H1 (cell line): ENCODE results near the gene MAGEA9. TPM values are rescaled to one million over a fixed set of nuclear protein-coding genes. Genes with fewer than 3 reads are reported as not detected.

Experiments
- CTCF ChIA-PET: fragments of 300-600 bp; sonication (Branson Sonifier 250); formaldehyde crosslinking; loops from one replicate; lab custom pipeline; 2021; ENCODE audit not compliant: partially characterized antibody; lab: Charles Lee
- POLR2A ChIA-PET: fragments of 300-600 bp; sonication (Branson Sonifier 250); formaldehyde crosslinking; loops from one replicate; lab custom pipeline; 2021; ENCODE audit warnings: inconsistent platforms; ENCODE audit not compliant: partially characterized antibody; lab: Charles Lee
- DNase-seq, 2 experiments: peaks; one replicate each; pipeline versions ENCODE4 v3.0.0 to v3.0.0-alpha.2; 2010 to 2022; ENCODE audit warnings: low spot score in 2 of 2, low read depth in 1 of 2, mixed read lengths in 1 of 2
- FAIRE-seq: peaks from 2 replicates; lab custom pipeline; 2011; peaks lifted over from hg19 to GRCh38; lab: Jason Lieb, UNC
- H2AFZ ChIP-seq: 2 replicates; pipeline ENCODE4 v1.8.1; 2012; ENCODE audit warnings: low read length, inconsistent platforms
- H2AK5ac ChIP-seq: 2 replicates; pipeline ENCODE4 v1.6.1; 2013; ENCODE audit warnings: low read depth, low read length
- H2BK120ac ChIP-seq: replicated peaks from 2 replicates; pipeline ENCODE3; 2013; ENCODE audit warnings: low read depth, low read length, inconsistent platforms
- H2BK12ac ChIP-seq: 2 replicates; pipeline ENCODE4 v1.6.1; 2013; ENCODE audit warnings: low read depth, low read length
- H2BK15ac ChIP-seq: 2 replicates; pipeline ENCODE4 v1.6.1; 2013; ENCODE audit warnings: low read length
- H2BK20ac ChIP-seq: 2 replicates; pipeline ENCODE4 v1.6.1; 2013; ENCODE audit warnings: low read length
- H2BK5ac ChIP-seq: 2 replicates; pipeline ENCODE4 v1.6.1; 2013; ENCODE audit warnings: low read depth, low read length
- H3K14ac ChIP-seq: 2 replicates; pipeline ENCODE4 v1.6.1; 2013; ENCODE audit warnings: inconsistent platforms; ENCODE audit not compliant: insufficient read length
- H3K18ac ChIP-seq: 2 replicates; pipeline ENCODE4 v1.6.1; 2013; ENCODE audit warnings: low read length; ENCODE audit errors: extremely low read depth
- H3K23ac ChIP-seq: 2 replicates; pipeline ENCODE4 v1.6.1; 2013; ENCODE audit warnings: inconsistent platforms; ENCODE audit not compliant: insufficient read length
- H3K23me2 ChIP-seq: 2 replicates; pipeline ENCODE4 v1.6.1; 2013; ENCODE audit warnings: low read depth, low read length
- H3K27ac ChIP-seq: 2 replicates; pipeline ENCODE4 v1.6.1; 2011; ENCODE audit warnings: low read depth, low read length, inconsistent platforms
- H3K27me3 ChIP-seq, 4 experiments: replicated peaks in 1 of 4; 1 replicate in 1 of 4; 2 replicates in 3 of 4; pipeline versions ENCODE4 v1.6.1 to v1.8.1; 2011 to 2013; ENCODE audit warnings: low read length in 3 of 4, mild to moderate bottlenecking in 3 of 4, inconsistent platforms in 2 of 4, mixed read lengths in 2 of 4, moderate library complexity in 1 of 4; ENCODE audit not compliant: control insufficient read depth in 3 of 4, insufficient read depth in 3 of 4; ENCODE audit errors: extremely low read depth in 1 of 4
- H3K36me3 ChIP-seq, 4 experiments: 2 replicates each; pipeline versions ENCODE4 v1.6.1 to v1.8.1; 2011 to 2013; ENCODE audit warnings: mild to moderate bottlenecking in 4 of 4, low read length in 3 of 4, moderate library complexity in 2 of 4, control low read depth in 1 of 4, inconsistent platforms in 1 of 4; ENCODE audit not compliant: insufficient read depth in 4 of 4, control insufficient read depth in 2 of 4
- H3K4ac ChIP-seq: replicated peaks from 2 replicates; pipeline ENCODE3; 2013; ENCODE audit warnings: low read length, low read depth, mixed read lengths, inconsistent platforms; ENCODE audit not compliant: insufficient read length
- H3K4me1 ChIP-seq, 4 experiments: replicated peaks in 1 of 4; 1 replicate in 1 of 4; 2 replicates in 3 of 4; pipeline versions ENCODE4 v1.6.1 to v1.8.1; 2011 to 2013; ENCODE audit warnings: low read length in 3 of 4, inconsistent platforms in 2 of 4, mixed read lengths in 1 of 4; ENCODE audit not compliant: insufficient read depth in 4 of 4, control insufficient read depth in 3 of 4
- H3K4me2 ChIP-seq, 2 experiments: 2 replicates each; pipeline versions ENCODE4 v1.6.1 to v1.8.1; 2011 to 2013; ENCODE audit warnings: low read depth in 2 of 2, low read length in 2 of 2, control low read depth in 1 of 2, inconsistent platforms in 1 of 2, mild to moderate bottlenecking in 1 of 2; ENCODE audit not compliant: insufficient read depth in 1 of 2
- H3K4me3 ChIP-seq, 4 experiments: fragments of 200-600, 300-600 bp in 1 of 4; sonication (generic), shearing (Covaris generic), sonication (Bioruptor Twin) in 1 of 4; 2 replicates each; pipeline versions ENCODE4 v1.5.1 to v1.8.1; 2011 to 2016; ENCODE audit warnings: low read length in 4 of 4, low read depth in 3 of 4, control low read depth in 2 of 4, inconsistent platforms in 2 of 4, mild to moderate bottlenecking in 2 of 4, mixed read lengths in 1 of 4, moderate library complexity in 1 of 4; ENCODE audit not compliant: insufficient read depth in 2 of 4; ENCODE audit errors: extremely low read depth in 1 of 4
- H3K56ac ChIP-seq: replicated peaks from 2 replicates; pipeline ENCODE3; 2013; ENCODE audit warnings: low read depth, mild to moderate bottlenecking, mixed read lengths, low read length, inconsistent platforms; ENCODE audit not compliant: insufficient read length
- H3K79me1 ChIP-seq: 2 replicates; pipeline ENCODE4 v1.6.1; 2013; ENCODE audit warnings: low read depth, low read length, control low read depth
- H3K79me2 ChIP-seq, 2 experiments: 2 replicates each; pipeline versions ENCODE4 v1.6.1 to v1.8.1; 2012 to 2013; ENCODE audit warnings: low read length in 2 of 2, mild to moderate bottlenecking in 2 of 2, inconsistent platforms in 1 of 2; ENCODE audit not compliant: insufficient read depth in 2 of 2, control insufficient read depth in 1 of 2
- H3K9ac ChIP-seq, 4 experiments: replicated peaks in 1 of 4; 1 replicate in 1 of 4; 2 replicates in 3 of 4; pipeline versions ENCODE4 v1.6.1 to v1.8.1; 2011 to 2013; ENCODE audit warnings: low read depth in 3 of 4, low read length in 3 of 4, control low read depth in 2 of 4, mild to moderate bottlenecking in 2 of 4, moderate library complexity in 2 of 4, inconsistent platforms in 1 of 4; ENCODE audit errors: extremely low read depth in 1 of 4
- H3K9me3 ChIP-seq, 2 experiments: 2 replicates each; pipeline versions ENCODE4 v1.6.1 to v1.8.1; 2012 to 2013; ENCODE audit warnings: mild to moderate bottlenecking in 2 of 2, moderate library complexity in 2 of 2, control low read depth in 1 of 2, inconsistent platforms in 1 of 2, low read depth in 1 of 2, low read length in 1 of 2, mixed read lengths in 1 of 2; ENCODE audit not compliant: insufficient read depth in 2 of 2
- H4K20me1 ChIP-seq, 2 experiments: replicated peaks in 1 of 2; 2 replicates each; pipeline versions ENCODE3 to v1.8.1; 2011 to 2013; ENCODE audit warnings: inconsistent platforms in 2 of 2, low read length in 2 of 2, mild to moderate bottlenecking in 1 of 2; ENCODE audit not compliant: insufficient read depth in 2 of 2, control insufficient read depth in 1 of 2
- H4K5ac ChIP-seq: 2 replicates; pipeline ENCODE4 v1.6.1; 2013; ENCODE audit warnings: low read length, low read depth, mixed read lengths, inconsistent platforms; ENCODE audit not compliant: insufficient read length
- H4K8ac ChIP-seq: 2 replicates; pipeline ENCODE4 v1.8.0; 2013; ENCODE audit warnings: mild to moderate bottlenecking, moderate library complexity, low read length, inconsistent platforms; ENCODE audit not compliant: insufficient read depth; ENCODE audit errors: extremely low read depth
- H4K91ac ChIP-seq: replicated peaks from 2 replicates; pipeline ENCODE3; 2013; ENCODE audit warnings: low read length, mixed read lengths, inconsistent platforms; ENCODE audit not compliant: insufficient read length
- RAD21 ChIP-seq, 2 experiments: IDR thresholded peaks in 1 of 2; conservative IDR thresholded peaks in 1 of 2; 2 replicates each; pipeline ENCODE4 v1.6.1; 2011; ENCODE audit warnings: low read depth in 2 of 2, low read length in 2 of 2, improper control_type of control experiment in 1 of 2, inconsistent platforms in 1 of 2, mild to moderate bottlenecking in 1 of 2, moderate library complexity in 1 of 2
- SIN3A ChIP-seq, 2 experiments: IDR thresholded peaks in 1 of 2; conservative IDR thresholded peaks in 1 of 2; 2 replicates each; pipeline ENCODE4 v1.6.1; 2011 to 2012; ENCODE audit warnings: low read length in 2 of 2, improper control_type of control experiment in 1 of 2, low read depth in 1 of 2, mild to moderate bottlenecking in 1 of 2
- SUZ12 ChIP-seq: fragments of 200-600 bp; sonication (generic); IDR thresholded peaks from 2 replicates; pipeline ENCODE4 v1.6.1; 2012; ENCODE audit warnings: mild to moderate bottlenecking, inconsistent platforms, low read length, moderate library complexity, mixed read lengths
- WGBS, 2 experiments: shearing (Covaris generic) in 1 of 2; methylation state at CpG; one replicate each; pipeline versions ENCODE4 v1.1.6 to v1.1.7; 2013 to 2015; ENCODE audit warnings: low lambda C conversion rate in 2 of 2, mixed read lengths in 2 of 2, inconsistent platforms in 1 of 2, low coverage in 1 of 2, missing lambda C conversion rate in 1 of 2; ENCODE audit not compliant: insufficient replicate concordance in 2 of 2, insufficient coverage in 1 of 2, insufficient read length in 1 of 2; ENCODE audit errors: extremely low coverage in 1 of 2, missing lambda C conversion rate in 1 of 2; 5-methylcytosine and 5-hydroxymethylcytosine counted together
- polyA plus RNA-seq, 7 experiments: library from polyadenylated mRNA; depleted of rRNA in 3 of 7; stranded (reverse) in 5 of 7; unstranded in 2 of 7; fragments of >200 nt in 5 of 7; fragments of 200-250 nt in 2 of 7; gene quantifications; 1 replicate in 5 of 7; 2 replicates in 1 of 7; 4 replicates in 1 of 7; pipeline versions ENCODE4 v1.2.1 to v1.2.3, GENCODE V29; 2011 to 2013; ENCODE audit warnings: missing spikeins in 2 of 7, mixed read lengths in 2 of 7
- total RNA-seq: library from RNA; stranded (reverse); fragmentation: NEBNext Ultra II Directional; extraction: Animal tissue kit (Norgen Biotek cat#: 25700); gene quantifications from 2 replicates; pipeline ENCODE4 v1.2.1, GENCODE V29; 2021

Gene MAGEA9
- total and polyA plus RNA-seq, 2 of the 8 experiments (the other 6 are each of a cell fraction or from before 2014, with no cell fraction given) = not detected

- FAIRE-seq = no peak
- TF ChIP-seq SUZ12 (no peak), RAD21 (IDR thresholded peaks at IDR 0.05 in 1 of 2, conservative IDR thresholded peaks at IDR 0.05 in 1 of 2; ENCODE audit: low read depth in 2 of 2, low read length in 2 of 2) (no peak), SIN3A (conservative IDR thresholded peaks at IDR 0.05 in 1 of 2, IDR thresholded peaks at IDR 0.05 in 1 of 2; ENCODE audit: low read depth in 1 of 2, low read length in 2 of 2) (no peak)
- Histone ChIP-seq H2BK120ac (no peak overlapping the region), H2AFZ (no peak overlapping the region), H3K18ac (no peak overlapping the region), H2BK12ac (no peak overlapping the region), H2BK5ac (no peak overlapping the region), H3K4me1 (peaks cover 0 to 2% (median 0%) of the 10 kb centered on the region in 4 experiments; a peak in 2 of 7 replicates), H3K27ac (no peak overlapping the region), H3K27me3 (no peaks in the 10 kb centered on the region), H3K14ac (no peak overlapping the region), H4K5ac (no peak overlapping the region), H4K20me1 (no peaks in the 10 kb centered on the region), H3K79me1 (no peaks in the 10 kb centered on the region), H3K4me3 (no peak overlapping the region), H3K4me2 (no peak overlapping the region), H3K56ac (no peak overlapping the region), H3K79me2 (no peaks in the 10 kb centered on the region), H2BK20ac (no peak overlapping the region), H3K23ac (no peak overlapping the region), H4K91ac (no peak overlapping the region), H3K9ac (no peak overlapping the region), H2BK15ac (no peak overlapping the region), H3K9me3 (no peaks in the 10 kb centered on the region), H3K23me2 (no peaks in the 10 kb centered on the region), H4K8ac (no peak overlapping the region), H3K36me3 (no peaks in the 10 kb centered on the region), H2AK5ac (no peak overlapping the region), H3K4ac (no peak overlapping the region)
- 90% methylated on average over 3 of the region's 6 CpGs; no CpG with 5 or more reads in 1 of the 2 experiments for WGBS, 2 experiments
- POLR2A ChIA-PET = no interaction called here
- CTCF ChIA-PET = no interaction called here
- no peak for DNase-seq
Measured at GRCh38 chrX:149799095-149799714, 17.5 kb downstream of the MAGEA9 start.
